H9 (cell line): ENCODE measurements around the gene MAP2. TPM values are rescaled to one million over a fixed set of nuclear protein-coding genes. Genes with fewer than 3 reads are reported as not detected.

ENCODE experiments used
- DNase-seq: peaks from one replicate; pipeline ENCODE4 v3.0.0-alpha.2; 2017
- H2AFZ ChIP-seq: one replicate; pipeline ENCODE4 v1.6.1; 2013; ENCODE audit warnings: mild to moderate bottlenecking, low read length, control low read depth, moderate library complexity
- H2AK5ac ChIP-seq: 2 replicates; pipeline ENCODE4 v1.6.1; 2013; ENCODE audit warnings: low read length, control low read depth, mixed read lengths; ENCODE audit not compliant: insufficient read length
- H2BK120ac ChIP-seq: one replicate; pipeline ENCODE4 v1.6.1; 2013; ENCODE audit warnings: low read depth, mild to moderate bottlenecking, low read length, control low read depth, inconsistent platforms; ENCODE audit not compliant: poor library complexity, severe bottlenecking
- H2BK12ac ChIP-seq: 2 replicates; pipeline ENCODE4 v1.6.1; 2013; ENCODE audit warnings: low read length, control low read depth, mixed read lengths, low read depth; ENCODE audit not compliant: insufficient read length
- H2BK15ac ChIP-seq: 2 replicates; pipeline ENCODE4 v1.6.1; 2013; ENCODE audit warnings: low read depth, low read length, control low read depth
- H2BK20ac ChIP-seq: one replicate; pipeline ENCODE4 v1.6.1; 2013; ENCODE audit warnings: low read depth, mild to moderate bottlenecking, low read length, control low read depth, inconsistent platforms; ENCODE audit not compliant: poor library complexity, severe bottlenecking
- H2BK5ac ChIP-seq: 2 replicates; pipeline ENCODE4 v1.6.1; 2013; ENCODE audit warnings: low read length, control low read depth, mixed read lengths; ENCODE audit not compliant: insufficient read length
- H3K14ac ChIP-seq: 2 replicates; pipeline ENCODE4 v1.6.1; 2013; ENCODE audit warnings: low read length, control low read depth; ENCODE audit not compliant: insufficient read depth
- H3K18ac ChIP-seq: 2 replicates; pipeline ENCODE4 v1.6.1; 2013; ENCODE audit warnings: low read depth, mild to moderate bottlenecking, mixed read lengths, low read length, control low read depth; ENCODE audit not compliant: insufficient read length
- H3K23ac ChIP-seq: 2 replicates; pipeline ENCODE4 v1.6.1; 2013; ENCODE audit warnings: low read length, control low read depth, mixed read lengths, low read depth; ENCODE audit not compliant: insufficient read length
- H3K23me2 ChIP-seq: 2 replicates; pipeline ENCODE4 v1.6.1; 2013; ENCODE audit warnings: low read depth, mild to moderate bottlenecking, mixed read lengths, low read length, control low read depth; ENCODE audit not compliant: insufficient read length, poor library complexity, severe bottlenecking
- H3K27ac ChIP-seq: 2 replicates; pipeline ENCODE4 v1.5.1; 2013; ENCODE audit warnings: low read length, control low read depth, mixed read lengths, low read depth; ENCODE audit not compliant: insufficient read length
- H3K27me3 ChIP-seq: 2 replicates; pipeline ENCODE4 v1.6.1; 2013; ENCODE audit warnings: low read length, control low read depth, inconsistent platforms; ENCODE audit not compliant: insufficient read depth
- H3K4ac ChIP-seq: 2 replicates; pipeline ENCODE4 v1.6.1; 2013; ENCODE audit warnings: low read depth, mild to moderate bottlenecking, control low read depth, inconsistent platforms, low read length, moderate library complexity
- H3K4me1 ChIP-seq: 2 replicates; pipeline ENCODE4 v1.6.1; 2013; ENCODE audit warnings: low read length, control low read depth, inconsistent platforms; ENCODE audit not compliant: insufficient read depth
- H3K4me2 ChIP-seq: 2 replicates; pipeline ENCODE4 v1.6.1; 2013; ENCODE audit warnings: low read length, control low read depth, mixed read lengths; ENCODE audit not compliant: insufficient read length, insufficient read depth
- H3K56ac ChIP-seq: 2 replicates; pipeline ENCODE4 v1.6.1; 2013; ENCODE audit warnings: low read depth, mild to moderate bottlenecking, mixed read lengths, low read length, control low read depth; ENCODE audit not compliant: insufficient read length
- H3K79me1 ChIP-seq: 2 replicates; pipeline ENCODE4 v1.6.1; 2013; ENCODE audit warnings: low read depth, mild to moderate bottlenecking, moderate library complexity, low read length, control low read depth, inconsistent platforms; ENCODE audit not compliant: insufficient read depth, poor library complexity, severe bottlenecking
- H3K79me2 ChIP-seq: 2 replicates; pipeline ENCODE4 v1.6.1; 2013; ENCODE audit warnings: low read length, control low read depth, inconsistent platforms; ENCODE audit not compliant: insufficient read depth
- H3K9ac ChIP-seq: 2 replicates; pipeline ENCODE4 v1.6.1; 2013; ENCODE audit warnings: low read length, control low read depth, mixed read lengths; ENCODE audit not compliant: insufficient read length; ENCODE audit errors: extremely low read depth
- H3K9me3 ChIP-seq: one replicate; pipeline ENCODE4 v1.6.1; 2013; ENCODE audit warnings: low read depth, low read length, inconsistent platforms; ENCODE audit not compliant: control insufficient read depth
- H3T11ph ChIP-seq: one replicate; pipeline ENCODE4 v1.6.1; 2013; ENCODE audit warnings: mild to moderate bottlenecking, low read length, control low read depth, inconsistent platforms
- H4K20me1 ChIP-seq: one replicate; pipeline ENCODE4 v1.6.1; 2013; ENCODE audit not compliant: control insufficient read depth, insufficient read length, insufficient read depth
- H4K5ac ChIP-seq: 2 replicates; pipeline ENCODE4 v1.6.1; 2013; ENCODE audit warnings: low read depth, mild to moderate bottlenecking, mixed read lengths, low read length, control low read depth; ENCODE audit not compliant: insufficient read length
- H4K8ac ChIP-seq: replicated peaks from 2 replicates; pipeline ENCODE4 v1.6.1; 2013; ENCODE audit warnings: low read length, control low read depth, mixed read lengths, low read depth; ENCODE audit not compliant: insufficient read length
- H4K91ac ChIP-seq: 2 replicates; pipeline ENCODE4 v1.6.1; 2013; ENCODE audit warnings: low read depth, mild to moderate bottlenecking, moderate library complexity, mixed read lengths, low read length, control low read depth; ENCODE audit not compliant: insufficient read length
- H3K27ac Mint-ChIP-seq, 3 experiments: 2 replicates in 2 of 3; 3 replicates in 1 of 3; pipeline ENCODE4 v1.8.0; 2020 to 2021; ENCODE audit warnings: mixed read lengths in 3 of 3, mild to moderate bottlenecking in 1 of 3, moderate library complexity in 1 of 3
- H3K27me3 Mint-ChIP-seq: 2 replicates; pipeline ENCODE4 v1.8.0; 2021; ENCODE audit warnings: low read depth, mild to moderate bottlenecking, moderate library complexity, mixed read lengths
- H3K36me3 Mint-ChIP-seq, 3 experiments: 2 replicates in 2 of 3; 3 replicates in 1 of 3; pipeline ENCODE4 v1.8.0; 2020 to 2021; ENCODE audit warnings: low read depth in 3 of 3, mixed read lengths in 3 of 3; ENCODE audit not compliant: insufficient read depth in 1 of 3
- H3K4me1 Mint-ChIP-seq, 2 experiments: 2 replicates each; pipeline ENCODE4 v1.8.0; 2020; ENCODE audit warnings: mixed read lengths in 2 of 2
- H3K4me3 Mint-ChIP-seq, 2 experiments: 2 replicates in 1 of 2; 3 replicates in 1 of 2; pipeline ENCODE4 v1.8.0; 2020 to 2021; ENCODE audit warnings: mild to moderate bottlenecking in 2 of 2, mixed read lengths in 2 of 2, moderate library complexity in 1 of 2
- H3K9me3 Mint-ChIP-seq, 2 experiments: 2 replicates in 1 of 2; 3 replicates in 1 of 2; pipeline ENCODE4 v1.8.0; 2020; ENCODE audit warnings: mild to moderate bottlenecking in 2 of 2, mixed read lengths in 2 of 2, moderate library complexity in 1 of 2
- whole genome bisulfite sequencing: extraction: QIAGEN DNeasy Blood & Tissue Kit; methylation state at CpG from one replicate; pipeline ENCODE4 v1.1.7; 2013; ENCODE audit warnings: missing lambda C conversion rate, low lambda C conversion rate, mixed read lengths; ENCODE audit not compliant: insufficient read length; ENCODE audit errors: extremely low coverage; 5-methylcytosine and 5-hydroxymethylcytosine counted together
- total RNA-seq: library from RNA; stranded (reverse); gene quantifications from 2 replicates; pipeline ENCODE4 v1.2.1, GENCODE V29; 2021
- TF ChIP-seq, protein P1 (sequence below): fragments of 200-600 bp; sonication (generic); conservative IDR thresholded peaks from 3 replicates; pipeline ENCODE4 v1.8.0; 2021; ENCODE audit warnings: antibody characterized with exemption, mild to moderate bottlenecking

The MAP2 gene
- total RNA-seq, 1 experiment from 2014 or later = 0.87 TPM

DNA sequence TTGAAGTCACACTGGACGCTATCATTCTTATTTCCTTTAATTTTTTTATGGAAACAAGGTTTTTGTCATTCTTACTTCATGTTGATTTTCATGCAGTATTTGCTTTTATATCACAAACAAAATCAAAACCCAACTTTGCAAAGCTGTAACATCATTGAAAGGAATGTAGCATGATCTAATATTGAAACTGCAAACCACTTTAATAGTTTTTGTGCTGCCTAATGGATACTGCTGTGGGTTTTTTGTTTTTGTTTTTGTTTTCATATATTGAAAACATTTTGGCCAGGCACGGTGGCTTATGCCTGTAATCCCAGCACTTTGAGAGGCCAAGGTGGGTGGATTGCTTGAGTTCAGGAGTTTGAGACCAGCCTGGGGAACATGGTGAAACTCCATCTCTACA is 81.6 kb downstream of the MAP2 start:
- Histone ChIP-seq H3K14ac (no peak overlapping the region), H2AK5ac (no peak overlapping the region), H4K5ac (no peak overlapping the region), H3K56ac (no peak overlapping the region), H2BK5ac (no peak overlapping the region), H2BK120ac (no peak overlapping the region), H3K23ac (no peak overlapping the region), H3K4me2 (no peak overlapping the region), H3K79me1 (no peaks in the 10 kb centered on the region), H2BK12ac (no peak overlapping the region), H4K91ac (no peak overlapping the region), H3K9me3 (no peaks in the 10 kb centered on the region), H3K27me3 (no peaks in the 10 kb centered on the region), H2BK15ac (no peak overlapping the region), H3K4me1 (no peaks in the 10 kb centered on the region), H3K79me2 (no peaks in the 10 kb centered on the region), H3K4ac (no peak overlapping the region), H3K27ac (no peak overlapping the region), H2BK20ac (no peak overlapping the region), H4K20me1 (no peaks in the 10 kb centered on the region), H3K9ac (no peak overlapping the region), H3K18ac (no peak overlapping the region), H4K8ac (no peak overlapping the region), H2AFZ (no peak overlapping the region), H3T11ph (no peak overlapping the region), H3K23me2 (no peaks in the 10 kb centered on the region)
- peaks cover 73% of the 10 kb centered on the region for H3K27me3 Mint-ChIP-seq
- peaks cover 2 to 24% of the 10 kb centered on the region in 2 experiments; a peak in 3 of 4 replicates for H3K4me1 Mint-ChIP-seq
- no peak overlapping the region for H3K27ac Mint-ChIP-seq
- H3K9me3 Mint-ChIP-seq = no peaks in the 10 kb centered on the region; a peak in 1 of 5 replicates
- TF ChIP-seq, protein P1, sequence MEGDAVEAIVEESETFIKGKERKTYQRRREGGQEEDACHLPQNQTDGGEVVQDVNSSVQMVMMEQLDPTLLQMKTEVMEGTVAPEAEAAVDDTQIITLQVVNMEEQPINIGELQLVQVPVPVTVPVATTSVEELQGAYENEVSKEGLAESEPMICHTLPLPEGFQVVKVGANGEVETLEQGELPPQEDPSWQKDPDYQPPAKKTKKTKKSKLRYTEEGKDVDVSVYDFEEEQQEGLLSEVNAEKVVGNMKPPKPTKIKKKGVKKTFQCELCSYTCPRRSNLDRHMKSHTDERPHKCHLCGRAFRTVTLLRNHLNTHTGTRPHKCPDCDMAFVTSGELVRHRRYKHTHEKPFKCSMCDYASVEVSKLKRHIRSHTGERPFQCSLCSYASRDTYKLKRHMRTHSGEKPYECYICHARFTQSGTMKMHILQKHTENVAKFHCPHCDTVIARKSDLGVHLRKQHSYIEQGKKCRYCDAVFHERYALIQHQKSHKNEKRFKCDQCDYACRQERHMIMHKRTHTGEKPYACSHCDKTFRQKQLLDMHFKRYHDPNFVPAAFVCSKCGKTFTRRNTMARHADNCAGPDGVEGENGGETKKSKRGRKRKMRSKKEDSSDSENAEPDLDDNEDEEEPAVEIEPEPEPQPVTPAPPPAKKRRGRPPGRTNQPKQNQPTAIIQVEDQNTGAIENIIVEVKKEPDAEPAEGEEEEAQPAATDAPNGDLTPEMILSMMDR = no peak
- no CpG with 5 or more reads among the region's 2 CpGs for WGBS
- H3K36me3 Mint-ChIP-seq = peaks cover 0 to under 1% (median 0%) of the 10 kb centered on the region in 3 experiments; a peak in 2 of 7 replicates
- no peak overlapping the region for H3K4me3 Mint-ChIP-seq
- DNase-seq = no peak
